SU-DHL-6 (cell line): ENCODE results near the gene KRTAP3-2.

Experiments used
- CTCF ChIP-seq: fragments of 200-600 bp; sonication (generic); IDR thresholded peaks from one replicate; pipeline ENCODE4 v1.5.1; 2017; ENCODE audit warnings: antibody characterized with exemption, mild to moderate bottlenecking, low read length, moderate library complexity; ENCODE audit not compliant: insufficient read depth, poor library complexity, severe bottlenecking
- EZH2phosphoT487 ChIP-seq: fragments of 200-600 bp; sonication (generic), shearing (Covaris generic); conservative IDR thresholded peaks from 2 replicates; pipeline ENCODE4 v1.6.1; 2018; ENCODE audit warnings: mild to moderate bottlenecking, antibody characterized with exemption, low read length, moderate library complexity, mixed read lengths

GRCh38 chr17:41016578-41017215, 17.0 kb upstream of the KRTAP3-2 start:
- TF ChIP-seq CTCF (no peak), EZH2phosphoT487 (no peak)
